Esophagus muscularis mucosa (tissue), 3 donors: ENCODE results near the gene ZNF407.
A peak's percentile ranks its signal among the peaks of the same experiment; 100 is the strongest.

Experiments used
- POLR2A ChIP-seq: fragments of 450-650 bp; IDR thresholded peaks from one replicate; pipeline ENCODE4 v1.6.1; 2017; ENCODE audit warnings: antibody characterized with exemption, moderate library complexity, mild to moderate bottlenecking, low read depth
- POLR2AphosphoS5 ChIP-seq, 2 donors: sonication (generic); formaldehyde crosslinking; IDR thresholded peaks; one replicate each; pipeline ENCODE4 v1.6.1; 2017; ENCODE audit warnings: antibody characterized with exemption in 2 of 2
- TF ChIP-seq, protein P1 (sequence below), 3 experiments: fragments of 200-600 bp in 2 of 3; fragments of 450-650 bp in 1 of 3; sonication (generic) in 2 of 3; IDR thresholded peaks; one replicate each; pipeline ENCODE4 v1.5.1; 2017 to 2019; ENCODE audit warnings: antibody characterized with exemption in 3 of 3, mild to moderate bottlenecking in 2 of 3, moderate library complexity in 1 of 3

DNA sequence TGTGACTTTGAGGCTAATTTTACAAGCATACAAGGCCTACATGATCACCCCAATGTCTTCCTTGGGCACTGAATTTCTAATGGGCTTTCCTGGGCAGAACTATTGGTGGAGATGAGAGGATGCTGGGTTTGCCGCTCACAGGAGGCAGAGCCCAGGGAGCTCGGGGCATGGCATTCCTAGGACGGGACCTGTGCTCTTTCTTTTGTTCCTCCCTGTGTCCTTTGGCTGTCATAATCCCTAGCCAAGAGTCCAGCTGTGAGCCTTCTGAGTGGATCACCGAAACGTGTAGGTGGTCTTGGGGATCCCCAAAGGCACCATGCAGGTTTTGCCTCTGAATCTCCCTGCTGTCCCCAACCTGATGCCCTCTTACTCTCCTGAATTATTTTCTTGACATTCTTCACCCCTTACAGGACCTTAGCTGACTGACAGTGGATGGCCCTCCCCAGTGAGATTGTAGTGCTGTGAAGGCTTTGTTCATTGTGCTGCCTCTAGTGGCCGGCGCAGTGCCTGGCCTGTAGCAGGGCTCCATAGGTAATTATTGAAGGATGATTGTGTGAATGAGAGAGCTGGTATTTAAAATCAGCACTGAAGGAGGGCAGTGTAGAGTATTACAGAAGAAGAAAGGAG is 221.9 kb downstream of the ZNF407 start:
- TF ChIP-seq, protein P1, sequence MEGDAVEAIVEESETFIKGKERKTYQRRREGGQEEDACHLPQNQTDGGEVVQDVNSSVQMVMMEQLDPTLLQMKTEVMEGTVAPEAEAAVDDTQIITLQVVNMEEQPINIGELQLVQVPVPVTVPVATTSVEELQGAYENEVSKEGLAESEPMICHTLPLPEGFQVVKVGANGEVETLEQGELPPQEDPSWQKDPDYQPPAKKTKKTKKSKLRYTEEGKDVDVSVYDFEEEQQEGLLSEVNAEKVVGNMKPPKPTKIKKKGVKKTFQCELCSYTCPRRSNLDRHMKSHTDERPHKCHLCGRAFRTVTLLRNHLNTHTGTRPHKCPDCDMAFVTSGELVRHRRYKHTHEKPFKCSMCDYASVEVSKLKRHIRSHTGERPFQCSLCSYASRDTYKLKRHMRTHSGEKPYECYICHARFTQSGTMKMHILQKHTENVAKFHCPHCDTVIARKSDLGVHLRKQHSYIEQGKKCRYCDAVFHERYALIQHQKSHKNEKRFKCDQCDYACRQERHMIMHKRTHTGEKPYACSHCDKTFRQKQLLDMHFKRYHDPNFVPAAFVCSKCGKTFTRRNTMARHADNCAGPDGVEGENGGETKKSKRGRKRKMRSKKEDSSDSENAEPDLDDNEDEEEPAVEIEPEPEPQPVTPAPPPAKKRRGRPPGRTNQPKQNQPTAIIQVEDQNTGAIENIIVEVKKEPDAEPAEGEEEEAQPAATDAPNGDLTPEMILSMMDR (IDR thresholded peaks at IDR 0.05), result peak in 1 of 3 experiments; percentile 16
- TF ChIP-seq POLR2A, result no peak
- TF ChIP-seq POLR2AphosphoS5 (IDR thresholded peaks at IDR 0.05), result no peak
